ENCODE results near the gene GDPGP1. TPM values are rescaled to one million over a fixed set of nuclear protein-coding genes. Genes with fewer than 3 reads are reported as not detected.

Gene GDPGP1
- total RNA-seq, 1 experiment from 2014 or later = 22.8 TPM

GRCh38 chr15:90264671-90265070, 30.7 kb downstream of the GDPGP1 start:
- CTCF ChIA-PET = no interaction called here
- no peak for TF ChIP-seq REST (IDR thresholded peaks at IDR 0.05; ENCODE audit: insufficient read depth in 1 of 2, low read depth in 2 of 2, low read length in 1 of 2)
- no peak for TF ChIP-seq SIN3A (IDR thresholded peaks at IDR 0.05; ENCODE audit: borderline replicate concordance, insufficient read depth, low read depth, low read length)
- TF ChIP-seq TCF7L2 (IDR thresholded peaks at IDR 0.05; ENCODE audit: low read depth, low read length) = no peak
- no peak for TF ChIP-seq POLR2AphosphoS5 (IDR thresholded peaks at IDR 0.05; ENCODE audit: low read depth, low read length)
- TF ChIP-seq CTCF (IDR thresholded peaks at IDR 0.05) = no peak
- peak overlapping the region; percentile 78 to 81 for H3K4me3 ChIP-seq (ENCODE audit: low read depth in 2 of 2, low read length in 2 of 2)
- H3K27ac ChIP-seq (ENCODE audit: low read length) = peak overlapping the region; percentile 91
- no TSS peak for BruUV-seq (replicated peaks)
- H3K9me3 ChIP-seq (ENCODE audit: control insufficient read depth, insufficient read depth, low read depth, low read length) = no peaks in the 10 kb centered on the region
- intact Hi-C loops (cut with micrococcal nuclease; ENCODE audit: unreplicated experiment) (no loop called here), in situ Hi-C loops (cut with HindIII; ENCODE audit: low pct_unique_long_range_greater_than_20kb, low sequenced_read_pairs) (no loop called here)
- POLR2A ChIA-PET = no interaction called here
- DNase-seq (ENCODE audit: low read depth, low spot score) (peak; percentile 17), ATAC-seq (no peak)
- H3K27me3 ChIP-seq (ENCODE audit: control insufficient read depth, insufficient read depth, low read length) = no peaks in the 10 kb centered on the region
- H3K4me1 ChIP-seq (ENCODE audit: control insufficient read depth, insufficient read depth, low read length) = peaks cover 26% of the 10 kb centered on the region
- H3K36me3 ChIP-seq (ENCODE audit: control insufficient read depth, insufficient read depth, low read length) = peaks cover 5% of the 10 kb centered on the region

- no TSS peak for BruUV-seq (replicated peaks)
- Histone ChIP-seq H3K4me1 (ENCODE audit: control insufficient read depth, insufficient read depth, low read length) (peaks cover 26% of the 10 kb centered on the region), H3K27me3 (ENCODE audit: control insufficient read depth, insufficient read depth, low read length) (no peaks in the 10 kb centered on the region), H3K4me3 (ENCODE audit: low read depth in 2 of 2, low read length in 2 of 2) (peak within 1 kb of the TSS; percentile 78 to 81), H3K9me3 (ENCODE audit: control insufficient read depth, insufficient read depth, low read depth, low read length) (no peaks in the 10 kb centered on the region), H3K27ac (ENCODE audit: low read length) (peak within 1 kb of the TSS; percentile 91), H3K36me3 (ENCODE audit: control insufficient read depth, insufficient read depth, low read length) (peaks cover 10% of the 10 kb centered on the region)
- TF ChIP-seq TCF7L2 (IDR thresholded peaks at IDR 0.05; ENCODE audit: low read depth, low read length) = peak; percentile 53
- TF ChIP-seq REST (IDR thresholded peaks at IDR 0.05; ENCODE audit: insufficient read depth in 1 of 2, low read depth in 2 of 2, low read length in 1 of 2) = peak in 1 of 2 experiments; percentile 17; a peak in 1 of 4 replicates
- TF ChIP-seq POLR2AphosphoS5 (IDR thresholded peaks at IDR 0.05; ENCODE audit: low read depth, low read length) = peak; percentile 99
- TF ChIP-seq SIN3A (IDR thresholded peaks at IDR 0.05; ENCODE audit: borderline replicate concordance, insufficient read depth, low read depth, low read length) = peak; percentile 94; the same call in 1 of the 2 replicates
- TF ChIP-seq CTCF (IDR thresholded peaks at IDR 0.05) = no peak
- ChIA-PET POLR2A (interaction anchor here (0.6 to 1.2 kb wide), 4 partner anchors 27 to 1022 kb away, joined by 4 to 10 read pairs (median 5); partner anchors contain the start of genes CIB1 and FANCI), CTCF (no interaction called here)
- ATAC-seq (peak; percentile 97), DNase-seq (ENCODE audit: low read depth, low spot score) (peak; percentile 75)
- intact Hi-C loops (cut with micrococcal nuclease; ENCODE audit: unreplicated experiment) (no loop called here), in situ Hi-C loops (cut with HindIII; ENCODE audit: low pct_unique_long_range_greater_than_20kb, low sequenced_read_pairs) (no loop called here)
Measured at GRCh38 chr15:90265271-90266060, 31.5 kb downstream of the GDPGP1 start, which contains the start of gene NGRN. NGRN (plus strand) TSS chr15:90265672; CDS start chr15:90265713, 41 bp downstream.
